ENCODE data around the gene LRCH1.

Gene LRCH1

DNA sequence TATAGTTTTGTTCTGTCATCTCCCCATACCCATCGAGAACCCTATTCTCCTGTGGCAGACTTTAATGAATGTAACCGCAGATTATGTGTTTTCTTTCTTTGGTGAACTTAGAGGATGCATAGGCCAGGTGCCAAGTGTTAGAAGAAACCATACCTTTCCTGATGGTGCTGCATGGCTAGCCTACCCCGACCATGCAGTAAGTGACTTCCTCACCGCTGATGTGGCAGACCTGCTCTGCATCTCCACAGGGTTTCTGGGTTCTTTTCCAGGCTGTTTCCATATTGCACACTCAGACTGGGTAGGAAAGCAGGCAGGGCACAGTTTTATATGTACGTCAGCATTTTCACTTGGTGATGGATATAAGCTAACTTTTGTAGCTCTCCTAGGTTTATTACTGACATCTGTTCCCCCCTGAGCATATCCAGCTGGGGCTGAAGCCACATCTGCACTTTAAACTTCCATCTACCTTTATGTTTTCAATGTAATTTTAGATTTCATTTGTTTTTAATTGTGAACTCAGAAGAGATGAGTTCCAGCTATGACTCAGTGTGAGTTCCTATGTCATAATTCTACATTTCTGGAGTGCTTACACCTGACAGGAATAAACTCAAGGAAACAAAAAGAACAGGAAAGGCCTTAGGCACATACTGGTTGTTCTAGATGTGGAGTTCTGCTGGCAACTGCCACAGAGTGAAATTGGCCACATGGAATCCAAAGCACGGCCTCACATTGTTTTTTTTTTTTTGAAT lies 42.3 kb downstream of the LRCH1 start:
- no peak for DNase-seq

DNA sequence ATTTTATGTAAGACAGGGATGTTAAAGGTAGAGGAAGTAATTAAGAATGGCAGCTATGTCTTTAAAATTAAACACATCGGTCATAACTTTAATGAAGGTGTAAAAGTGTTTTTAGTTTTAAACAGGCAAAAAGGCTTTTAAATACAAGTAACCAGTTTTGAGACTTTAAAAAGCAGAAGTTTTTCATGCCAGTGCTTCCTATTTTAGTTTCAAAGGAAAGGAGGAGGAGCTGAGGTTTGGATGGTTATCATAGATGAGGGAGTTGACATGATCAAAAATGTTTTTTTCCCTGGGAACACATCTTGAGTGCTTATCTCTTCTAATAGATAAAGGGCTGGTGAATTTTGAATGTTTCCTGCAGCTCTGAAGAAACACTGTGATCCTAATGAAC lies 42.9 kb downstream of the LRCH1 start:
- DNase-seq, result no peak

DNA sequence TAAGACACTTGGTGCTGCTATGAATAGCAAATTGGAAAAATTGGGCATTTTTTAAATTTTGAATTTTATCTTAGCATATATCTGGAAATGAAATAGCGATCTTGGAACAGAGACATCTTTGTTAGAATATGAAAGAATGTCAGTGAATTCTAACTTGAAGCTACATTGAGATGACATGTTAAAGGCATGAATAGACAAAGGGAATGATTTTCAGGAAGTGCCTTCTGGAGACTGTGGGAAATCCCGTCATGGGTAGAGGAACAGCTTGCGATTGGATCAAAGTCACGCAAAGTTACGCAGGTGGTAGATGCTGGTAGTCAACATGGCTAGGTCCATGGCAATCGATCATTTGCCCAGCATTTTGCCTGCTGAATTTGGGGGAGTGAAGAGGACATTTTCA lies 43.5 kb downstream of the LRCH1 start:
- DNase-seq, result no peak

DNA sequence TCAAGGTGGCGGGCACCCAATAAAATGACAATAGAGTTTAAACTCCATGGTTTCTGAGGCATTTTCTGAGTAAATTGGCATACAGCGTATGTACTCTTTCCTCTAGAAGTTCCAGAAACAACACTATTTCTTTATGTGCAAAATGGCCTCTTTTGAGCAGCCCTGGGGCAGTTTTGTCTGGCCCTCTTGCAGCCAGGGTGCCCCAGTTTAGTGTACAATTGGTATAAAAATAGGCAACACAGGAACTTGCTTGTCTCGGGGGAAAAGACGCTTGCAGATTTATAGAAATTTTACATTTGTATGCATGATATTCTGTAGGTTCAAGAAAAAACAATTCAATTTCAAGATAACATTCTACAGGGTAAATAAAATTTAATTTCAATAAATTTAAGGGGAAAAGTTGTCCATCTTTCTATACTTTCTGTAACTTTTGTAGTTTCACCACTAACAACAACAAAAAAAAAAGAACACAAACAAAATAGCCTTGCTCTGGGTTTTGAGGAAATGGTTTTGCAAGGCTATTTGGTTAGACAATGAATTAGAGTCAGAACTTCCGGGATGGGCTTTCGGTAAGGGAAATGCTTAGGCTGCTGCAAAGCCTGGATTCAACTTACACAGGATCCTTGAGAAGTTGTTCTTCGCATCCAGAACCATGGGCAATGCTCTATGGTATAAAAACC lies 45.3 kb downstream of the LRCH1 start:
- no peak for DNase-seq

- DNase-seq, result no peak
Observed at GRCh38 chr13:46598820-46599180, 45.8 kb downstream of the LRCH1 start.

- DNase-seq, result no peak
Observed at GRCh38 chr13:46600943-46601311, 48.0 kb downstream of the LRCH1 start.

DNA sequence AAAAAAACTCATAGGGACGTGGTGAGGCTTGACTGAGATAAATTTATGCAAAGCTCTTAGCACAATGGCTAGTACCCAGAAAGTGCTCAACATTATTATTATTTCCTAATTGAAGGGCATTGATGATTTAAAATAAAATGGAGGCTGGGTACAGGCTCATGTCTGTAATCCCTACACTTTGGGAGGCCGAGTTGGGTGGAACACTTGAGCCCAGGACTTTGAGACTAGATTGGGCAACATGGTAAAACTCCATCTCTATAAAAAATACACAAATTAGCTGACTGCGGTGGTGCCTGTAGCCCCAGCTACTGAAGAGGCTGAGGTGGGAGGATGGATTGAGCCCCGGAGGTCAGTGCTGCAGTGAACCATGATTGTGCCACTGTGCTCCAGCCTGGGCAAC lies 49.6 kb downstream of the LRCH1 start:
- no peak for DNase-seq

DNA sequence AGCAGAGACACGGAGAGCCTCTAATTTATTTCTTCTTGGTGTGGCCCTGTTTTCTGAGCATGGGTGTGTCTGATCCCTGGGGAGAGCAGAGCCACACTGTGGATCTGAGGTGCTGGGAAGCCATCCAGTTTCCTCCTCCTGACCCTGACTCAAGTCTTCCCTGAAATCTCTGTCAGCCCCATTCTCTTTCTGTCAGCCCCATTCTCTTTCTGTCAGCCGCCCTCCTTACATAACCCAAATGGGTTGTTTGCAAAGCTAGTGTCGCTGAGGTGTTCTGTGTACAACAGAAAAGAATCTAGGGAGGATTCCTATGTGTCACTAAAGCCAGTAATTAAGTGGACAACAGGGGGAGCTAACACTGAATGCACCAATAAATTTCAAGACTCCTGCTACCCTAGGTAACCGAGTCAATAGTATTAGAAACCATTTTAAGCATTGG lies 50.2 kb downstream of the LRCH1 start:
- no peak for DNase-seq

- DNase-seq, result no peak
Observed at GRCh38 chr13:46604226-46604990, 51.4 kb downstream of the LRCH1 start.

DNA sequence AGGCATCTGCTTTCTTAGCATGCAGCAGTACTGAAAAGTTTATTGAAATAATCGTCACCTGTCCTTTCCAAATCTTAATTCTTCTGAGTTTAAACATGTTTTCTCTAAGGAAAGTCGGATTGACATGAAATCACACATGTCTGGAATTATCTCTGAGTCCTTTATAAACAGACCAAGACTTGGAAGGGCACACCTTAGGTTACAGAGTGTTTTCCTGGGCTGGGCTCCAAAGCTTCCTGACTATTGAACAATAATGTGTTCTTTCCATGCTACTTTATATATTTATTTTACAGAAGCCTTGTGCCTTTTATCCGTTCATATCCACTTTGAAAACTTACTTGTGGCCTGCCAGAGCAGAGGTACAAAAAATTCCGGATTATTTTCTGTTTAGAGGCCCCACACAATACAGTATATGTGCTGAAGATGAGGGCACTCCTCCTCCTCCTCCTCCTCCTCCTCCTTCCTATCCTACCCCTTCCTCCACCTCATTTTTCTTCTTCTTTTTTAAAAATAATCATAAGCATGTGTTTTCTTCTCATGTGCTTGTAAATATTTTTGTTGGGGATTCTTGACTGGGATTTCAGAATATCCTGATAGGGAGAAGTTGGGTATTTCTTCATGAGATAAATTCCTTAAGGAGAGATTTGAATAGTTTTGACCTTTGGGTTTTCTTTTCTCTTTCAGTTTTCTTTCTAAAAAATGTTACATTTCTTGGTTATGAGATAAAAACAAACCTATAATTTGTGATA lies 52.3 kb downstream of the LRCH1 start:
- no peak for DNase-seq

GRCh38 chr13:46605825-46606554 lies 53.0 kb downstream of the LRCH1 start:
- no peak for DNase-seq

DNA sequence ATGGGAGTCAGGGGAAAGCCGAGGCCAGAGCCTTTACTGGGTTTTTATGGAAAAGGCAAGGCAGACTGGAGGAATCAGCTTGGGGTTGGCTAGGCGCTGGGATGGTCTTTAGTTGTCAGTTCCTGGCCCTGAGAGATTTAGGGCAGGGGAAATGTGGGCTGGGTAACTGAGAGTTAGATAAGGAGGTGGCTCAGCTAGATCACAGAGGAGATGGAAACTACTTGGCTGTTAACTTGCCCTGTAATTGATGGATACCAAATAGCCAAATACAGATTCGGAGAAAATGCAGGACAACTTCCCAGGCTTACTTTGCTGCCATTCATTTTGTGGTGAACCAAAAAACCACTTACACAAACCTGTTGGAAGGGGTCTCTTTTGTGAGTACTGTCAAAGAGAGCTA lies 54.0 kb downstream of the LRCH1 start:
- no peak for DNase-seq

DNA sequence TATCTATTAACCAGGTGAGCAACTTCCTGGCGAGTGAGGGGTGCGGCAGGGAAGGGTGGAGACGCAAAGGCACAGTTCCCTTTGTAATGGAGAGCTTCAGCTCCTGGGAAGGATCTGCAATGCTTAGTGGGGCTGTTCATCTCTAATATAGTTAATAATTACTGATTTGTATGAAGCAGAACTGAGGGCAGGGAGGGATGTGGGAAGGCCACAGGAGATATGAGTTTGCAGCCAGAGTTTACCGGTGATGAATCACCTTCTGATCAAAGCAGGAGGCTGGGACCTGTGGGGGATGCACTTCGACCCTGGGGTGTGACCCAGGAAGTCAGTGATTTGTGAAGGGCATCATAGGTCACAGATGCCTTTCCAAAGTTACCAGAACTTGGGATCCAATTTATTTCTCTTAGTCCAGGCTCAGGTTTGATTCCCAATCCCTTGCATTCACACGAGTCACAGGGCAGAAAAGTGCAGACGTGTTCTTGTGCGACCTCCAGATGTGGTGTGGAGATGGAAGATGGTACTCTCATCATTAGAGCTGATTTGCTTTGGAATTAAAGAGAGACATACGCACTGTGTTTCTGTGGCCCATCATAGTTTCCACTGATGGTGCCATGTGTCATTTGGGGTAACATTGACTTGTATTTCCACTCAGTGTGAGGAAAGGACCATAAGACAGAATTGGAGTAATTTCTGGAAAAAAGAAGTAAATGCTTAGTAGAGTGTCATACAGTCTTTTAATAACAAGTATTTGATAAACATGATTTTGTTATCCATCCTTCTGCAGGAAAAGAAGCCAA lies 55.0 kb downstream of the LRCH1 start:
- no peak for DNase-seq

DNA sequence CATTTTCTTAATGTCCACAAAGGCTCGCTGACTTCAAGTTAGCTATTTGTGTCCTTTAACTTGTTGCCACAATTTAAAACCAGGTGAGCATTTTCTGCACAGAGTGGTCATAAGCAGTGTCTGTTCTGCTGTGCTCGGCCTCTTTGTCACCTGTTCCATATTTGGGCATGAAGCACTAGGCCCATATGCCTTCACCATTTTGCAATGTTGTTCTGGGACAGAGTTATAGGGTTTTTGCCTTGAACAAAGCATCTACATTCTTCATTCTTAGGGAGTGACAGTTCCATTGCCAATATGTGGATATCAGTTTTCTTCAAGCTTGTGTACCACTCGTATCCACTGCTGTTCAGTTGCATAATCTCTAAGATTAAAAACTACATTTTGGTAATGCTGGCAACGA lies 56.1 kb downstream of the LRCH1 start:
- no peak for DNase-seq

- no peak for DNase-seq
Observed at GRCh38 chr13:46609726-46610125, 56.8 kb downstream of the LRCH1 start.

DNA sequence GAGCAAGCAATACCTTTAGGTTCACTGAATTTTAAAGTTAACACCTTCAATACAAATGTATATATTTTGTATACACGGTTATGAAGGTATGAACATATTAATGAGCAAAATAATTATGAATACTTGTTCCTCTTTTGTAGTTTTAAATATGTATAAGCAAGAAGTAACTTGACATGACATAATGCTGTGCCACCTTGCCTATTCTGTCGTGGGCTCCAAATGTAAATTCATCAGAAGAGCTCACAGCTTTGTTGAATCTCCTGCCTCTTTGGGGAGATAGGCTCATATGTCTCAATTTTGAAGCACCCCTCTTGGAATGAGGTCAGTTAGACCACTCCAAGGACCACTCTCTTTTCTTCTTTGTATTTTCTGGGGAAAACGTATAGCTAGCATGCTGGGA lies 59.3 kb downstream of the LRCH1 start:
- no peak for DNase-seq

GRCh38 chr13:46613409-46614049 lies 60.6 kb downstream of the LRCH1 start:
- DNase-seq, result no peak

- DNase-seq, result no peak
Observed at GRCh38 chr13:46614582-46614981, 61.6 kb downstream of the LRCH1 start.

DNA sequence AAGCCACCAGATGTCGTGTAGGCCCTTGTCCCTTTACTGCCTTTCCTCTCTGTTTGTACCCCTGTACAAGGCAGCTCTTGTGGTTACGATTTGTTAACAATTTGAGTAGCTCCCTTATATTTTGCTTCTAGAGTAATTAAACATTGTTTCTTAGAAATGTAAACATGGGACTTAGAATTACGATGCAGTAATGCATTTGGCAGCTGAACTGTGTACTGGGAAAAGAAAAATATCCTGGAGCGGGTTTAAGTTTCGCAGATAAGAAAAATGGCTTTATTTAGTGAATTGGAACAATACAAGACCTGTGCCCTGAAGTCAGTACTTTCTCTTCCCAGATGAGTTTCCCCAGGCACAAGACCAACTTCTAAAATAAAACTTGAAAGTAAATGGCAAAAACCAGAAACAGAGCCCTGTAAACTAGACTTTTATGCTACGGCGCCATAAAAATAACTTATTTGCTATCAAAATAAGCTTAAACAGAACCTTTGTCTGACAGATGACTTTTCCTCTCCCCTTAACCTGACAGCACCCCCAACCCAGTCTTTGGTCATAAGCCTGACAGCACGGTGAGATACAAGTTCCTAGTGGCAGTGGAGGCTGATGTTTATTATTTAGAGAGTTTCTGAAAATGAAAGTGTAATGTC lies 63.0 kb downstream of the LRCH1 start:
- no peak for DNase-seq

DNA sequence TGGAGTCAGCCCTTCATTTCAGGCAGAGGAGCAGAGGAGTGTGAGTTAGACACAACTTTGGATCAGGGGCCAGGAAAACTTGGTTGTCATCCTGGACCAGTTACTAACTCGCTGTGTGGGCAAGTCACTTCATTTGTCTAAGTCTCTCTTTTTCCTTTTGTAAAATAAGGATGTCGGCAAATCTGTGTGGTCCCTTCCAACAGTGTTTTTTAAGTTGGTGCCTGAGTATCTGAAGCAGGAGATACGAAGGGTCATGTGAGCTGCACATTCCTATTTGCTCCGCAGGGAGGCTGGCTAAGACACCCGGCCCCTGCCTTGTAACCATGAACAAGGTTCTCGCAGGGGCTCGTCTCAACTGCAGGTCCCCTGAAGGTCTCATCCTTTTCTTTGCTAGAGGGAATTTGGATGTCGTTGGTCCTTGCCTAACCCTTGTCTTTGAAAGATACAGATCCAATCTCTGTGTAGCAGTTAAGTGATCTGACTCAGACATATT lies 64.3 kb downstream of the LRCH1 start:
- no peak for DNase-seq

- DNase-seq, result no peak
Observed at GRCh38 chr13:46617885-46618284, 64.9 kb downstream of the LRCH1 start.

All from NCI-H2029 treated with DMSO at 0.1 percent for 48 hours (cell line).